ENCODE results near the gene WWOX. TPM values are rescaled to one million over a fixed set of nuclear protein-coding genes. Genes with fewer than 3 reads are reported as not detected.

Gene WWOX
- total and polyA plus RNA-seq, 2 donors (not counting 1 experiment from before 2014, with no cell fraction given): 10.5 to 42.3 TPM

GRCh38 chr16:79018650-79019429 is 919.4 kb downstream of the WWOX start:
- Histone ChIP-seq H3K27me3 (replicated peaks in 1 of 4; ENCODE audit: control extremely low read depth in 1 of 4, control insufficient read depth in 3 of 4, insufficient read depth in 4 of 4, low read length in 3 of 4) (peaks cover 0 to under 1% (median 0%) of the 10 kb centered on the region in 4 experiments), H3K4me3 (ENCODE audit: control extremely low read depth in 1 of 5, extremely low read depth in 1 of 5, insufficient read depth in 1 of 5, low read depth in 2 of 5, low read length in 4 of 5) (no peak overlapping the region), H3K4me2 (replicated peaks; ENCODE audit: low read depth, low read length, poor library complexity, severe bottlenecking) (no peak overlapping the region), H3K4me1 (ENCODE audit: control insufficient read depth in 2 of 2, insufficient read depth in 2 of 2, low read length in 2 of 2) (peaks cover under 1 to 1% of the 10 kb centered on the region in 2 donors), H2AFZ (ENCODE audit: insufficient read depth, low read depth, low read length, poor library complexity, severe bottlenecking) (no peak overlapping the region), H3K79me2 (ENCODE audit: control insufficient read depth, insufficient read depth, low read length) (no peaks in the 10 kb centered on the region), H4K20me1 (ENCODE audit: control insufficient read depth, insufficient read depth, low read length, poor library complexity, severe bottlenecking) (no peaks in the 10 kb centered on the region), H3K36me3 (replicated peaks in 1 of 2; ENCODE audit: control extremely low read depth in 1 of 2, control insufficient read depth in 1 of 2, extremely low read depth in 1 of 2, insufficient read depth in 2 of 2, low read length in 1 of 2) (no peaks in the 10 kb centered on the region), H3K27ac (ENCODE audit: low read length in 2 of 2) (no peak overlapping the region), H3K9ac (ENCODE audit: low read length) (no peak overlapping the region), H3K9me3 (ENCODE audit: control extremely low read depth in 1 of 3, control insufficient read depth in 2 of 3, insufficient read depth in 1 of 3, low read length in 2 of 3) (peaks cover 0 to 5% (median 0%) of the 10 kb centered on the region in 3 donors)
- POLR2A ChIA-PET: no interaction called here
- H3K4me3 Mint-ChIP-seq: no peak overlapping the region
- peaks cover 16% of the 10 kb centered on the region for H3K27me3 Mint-ChIP-seq
- intact Hi-C loops (cut with micrococcal nuclease): loop anchor here (10.0 kb wide), 1 partner anchor 54 kb away; no protein-coding TSS in a partner anchor
- peaks cover 13% of the 10 kb centered on the region for H3K4me1 Mint-ChIP-seq
- CTCF ChIA-PET: no interaction called here
- no peak overlapping the region for H3K27ac Mint-ChIP-seq
- DNase-seq (no peak), ATAC-seq (ENCODE audit: low read depth) (no peak)
- 81% methylated on average over 3 of the region's 13 CpGs for WGBS (ENCODE audit: insufficient coverage)
- no peak for TF ChIP-seq EZH2 (IDR thresholded peaks at IDR 0.05; ENCODE audit: borderline replicate concordance, insufficient read depth, low read depth, low read length, poor library complexity, severe bottlenecking)
- TF ChIP-seq CTCF (IDR thresholded peaks at IDR 0.05): no peak
- H3K9me3 Mint-ChIP-seq (ENCODE audit: insufficient read depth): peaks cover 2% of the 10 kb centered on the region

GRCh38 chr16:79019431-79019830 is 920.0 kb downstream of the WWOX start:
- intact Hi-C loops (cut with micrococcal nuclease): loop anchor here (10.0 kb wide), 1 partner anchor 55 kb away; no protein-coding TSS in a partner anchor
- H3K27ac Mint-ChIP-seq: no peak overlapping the region
- H3K27me3 Mint-ChIP-seq: peaks cover 16% of the 10 kb centered on the region
- TF ChIP-seq EZH2 (IDR thresholded peaks at IDR 0.05; ENCODE audit: borderline replicate concordance, insufficient read depth, low read depth, low read length, poor library complexity, severe bottlenecking): no peak
- no peak for TF ChIP-seq CTCF (IDR thresholded peaks at IDR 0.05)
- ATAC-seq (ENCODE audit: low read depth) (no peak), DNase-seq (no peak)
- Histone ChIP-seq H3K27me3 (replicated peaks in 1 of 4; ENCODE audit: control extremely low read depth in 1 of 4, control insufficient read depth in 3 of 4, insufficient read depth in 4 of 4, low read length in 3 of 4) (no peaks in the 10 kb centered on the region), H3K79me2 (ENCODE audit: control insufficient read depth, insufficient read depth, low read length) (no peaks in the 10 kb centered on the region), H3K4me1 (ENCODE audit: control insufficient read depth in 2 of 2, insufficient read depth in 2 of 2, low read length in 2 of 2) (no peaks in the 10 kb centered on the region), H3K27ac (ENCODE audit: low read length in 2 of 2) (no peak overlapping the region), H3K4me2 (replicated peaks; ENCODE audit: low read depth, low read length, poor library complexity, severe bottlenecking) (no peak overlapping the region), H3K9ac (ENCODE audit: low read length) (no peak overlapping the region), H3K36me3 (replicated peaks in 1 of 2; ENCODE audit: control extremely low read depth in 1 of 2, control insufficient read depth in 1 of 2, extremely low read depth in 1 of 2, insufficient read depth in 2 of 2, low read length in 1 of 2) (no peaks in the 10 kb centered on the region), H4K20me1 (ENCODE audit: control insufficient read depth, insufficient read depth, low read length, poor library complexity, severe bottlenecking) (no peaks in the 10 kb centered on the region), H3K4me3 (ENCODE audit: control extremely low read depth in 1 of 5, extremely low read depth in 1 of 5, insufficient read depth in 1 of 5, low read depth in 2 of 5, low read length in 4 of 5) (no peak overlapping the region), H2AFZ (ENCODE audit: insufficient read depth, low read depth, low read length, poor library complexity, severe bottlenecking) (no peak overlapping the region), H3K9me3 (ENCODE audit: control extremely low read depth in 1 of 3, control insufficient read depth in 2 of 3, insufficient read depth in 1 of 3, low read length in 2 of 3) (peaks cover 0 to 5% (median 0%) of the 10 kb centered on the region in 3 donors)
- WGBS (ENCODE audit: insufficient coverage): 6% methylated on average over 3 of the region's 3 CpGs
- H3K4me3 Mint-ChIP-seq: no peak overlapping the region
- CTCF ChIA-PET: no interaction called here
- H3K9me3 Mint-ChIP-seq (ENCODE audit: insufficient read depth): peaks cover 2% of the 10 kb centered on the region
- POLR2A ChIA-PET: no interaction called here
- peaks cover 10% of the 10 kb centered on the region for H3K4me1 Mint-ChIP-seq
